HCT116 (cell line): ENCODE results near the gene UBTD2.

ENCODE experiments used
- POLR2A ChIP-seq: IDR thresholded peaks from 2 replicates; pipeline ENCODE4 v1.7.0; 2011; ENCODE audit warnings: borderline replicate concordance; ENCODE audit not compliant: insufficient read depth, insufficient read length; ENCODE audit errors: extremely low read depth
- POLR2AphosphoS5 ChIP-seq: IDR thresholded peaks from 2 replicates; pipeline ENCODE4 v1.6.1; 2011; ENCODE audit warnings: mild to moderate bottlenecking, low read depth, low read length, moderate library complexity
- TF ChIP-seq, protein P1 (sequence below), 3 experiments: fragments of 200-600 bp in 1 of 3; sonication (generic) in 1 of 3; IDR thresholded peaks in 2 of 3; conservative IDR thresholded peaks in 1 of 3; 2 replicates each; pipeline ENCODE4 v1.5.1; 2012 to 2017; ENCODE audit warnings: low read depth in 2 of 3, low read length in 2 of 3, antibody characterized with exemption in 1 of 3, borderline replicate concordance in 1 of 3, control low read depth in 1 of 3, mild to moderate bottlenecking in 1 of 3, mixed read lengths in 1 of 3, mixed run types in 1 of 3, moderate library complexity in 1 of 3; ENCODE audit not compliant: insufficient read depth in 1 of 3
- TF ChIP-seq, protein P2 (sequence below): IDR thresholded peaks from 2 replicates; pipeline ENCODE4 v1.6.1; 2012

DNA sequence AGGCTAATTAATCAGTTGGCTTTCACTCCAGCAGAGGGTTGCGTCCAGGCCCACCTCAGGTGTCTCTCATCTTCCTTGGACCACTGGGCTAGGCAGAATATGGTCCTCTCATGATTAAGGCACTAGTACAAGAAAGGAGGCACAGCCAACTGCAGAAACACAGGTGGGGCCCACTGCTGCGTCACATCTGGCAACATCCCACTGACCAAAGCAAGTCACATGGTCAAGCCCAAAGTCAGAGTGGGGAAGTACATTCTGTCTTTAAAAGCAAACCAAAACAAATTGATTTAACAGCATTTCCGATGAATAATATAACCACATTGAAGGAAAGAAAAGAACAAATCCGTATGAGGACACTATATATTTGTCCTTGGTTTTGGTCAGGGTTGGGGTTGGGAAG, 28.0 kb upstream of the UBTD2 start:
- TF ChIP-seq, protein P1, sequence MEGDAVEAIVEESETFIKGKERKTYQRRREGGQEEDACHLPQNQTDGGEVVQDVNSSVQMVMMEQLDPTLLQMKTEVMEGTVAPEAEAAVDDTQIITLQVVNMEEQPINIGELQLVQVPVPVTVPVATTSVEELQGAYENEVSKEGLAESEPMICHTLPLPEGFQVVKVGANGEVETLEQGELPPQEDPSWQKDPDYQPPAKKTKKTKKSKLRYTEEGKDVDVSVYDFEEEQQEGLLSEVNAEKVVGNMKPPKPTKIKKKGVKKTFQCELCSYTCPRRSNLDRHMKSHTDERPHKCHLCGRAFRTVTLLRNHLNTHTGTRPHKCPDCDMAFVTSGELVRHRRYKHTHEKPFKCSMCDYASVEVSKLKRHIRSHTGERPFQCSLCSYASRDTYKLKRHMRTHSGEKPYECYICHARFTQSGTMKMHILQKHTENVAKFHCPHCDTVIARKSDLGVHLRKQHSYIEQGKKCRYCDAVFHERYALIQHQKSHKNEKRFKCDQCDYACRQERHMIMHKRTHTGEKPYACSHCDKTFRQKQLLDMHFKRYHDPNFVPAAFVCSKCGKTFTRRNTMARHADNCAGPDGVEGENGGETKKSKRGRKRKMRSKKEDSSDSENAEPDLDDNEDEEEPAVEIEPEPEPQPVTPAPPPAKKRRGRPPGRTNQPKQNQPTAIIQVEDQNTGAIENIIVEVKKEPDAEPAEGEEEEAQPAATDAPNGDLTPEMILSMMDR (IDR thresholded peaks at IDR 0.05 in 2 of 3, conservative IDR thresholded peaks at IDR 0.05 in 1 of 3; ENCODE audit: borderline replicate concordance in 1 of 3, insufficient read depth in 1 of 3, low read depth in 2 of 3, low read length in 2 of 3): no peak
- TF ChIP-seq, protein P2, sequence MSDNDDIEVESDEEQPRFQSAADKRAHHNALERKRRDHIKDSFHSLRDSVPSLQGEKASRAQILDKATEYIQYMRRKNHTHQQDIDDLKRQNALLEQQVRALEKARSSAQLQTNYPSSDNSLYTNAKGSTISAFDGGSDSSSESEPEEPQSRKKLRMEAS: no peak
- TF ChIP-seq POLR2AphosphoS5: no peak
- no peak for TF ChIP-seq POLR2A
